CD14-positive monocyte (primary cell): Measurements from ENCODE around the gene SLC12A7. TPM values are rescaled to one million over a fixed set of nuclear protein-coding genes. Genes with fewer than 3 reads are reported as not detected.

Experiments used
- DNase-seq, 3 donors: peaks; one replicate each; pipeline ENCODE4 v3.0.0-alpha.2; 2011 to 2022
- H2AFZ ChIP-seq: 2 replicates; pipeline ENCODE4 v1.6.0; 2012; ENCODE audit warnings: mild to moderate bottlenecking, low read depth, low read length, inconsistent platforms; ENCODE audit not compliant: insufficient read depth, poor library complexity, severe bottlenecking
- H3K27ac ChIP-seq, 2 donors: 1 replicate in 1 of 2; 2 replicates in 1 of 2; pipeline ENCODE4 v1.5.1; 2012 to 2013; ENCODE audit warnings: low read length in 2 of 2, control low read depth in 1 of 2, inconsistent platforms in 1 of 2, low read depth in 1 of 2, mild to moderate bottlenecking in 1 of 2
- H3K27me3 ChIP-seq, 2 donors: one replicate each; pipeline versions ENCODE4 v1.6.0 to v1.6.1; 2011 to 2013; ENCODE audit warnings: low read length in 2 of 2; ENCODE audit not compliant: control insufficient read depth in 2 of 2, insufficient read depth in 2 of 2
- H3K36me3 ChIP-seq, 2 donors: replicated peaks in 1 of 2; 1 replicate in 1 of 2; 2 replicates in 1 of 2; pipeline versions ENCODE4 v1.5.1 to v1.6.1; 2012 to 2013; ENCODE audit warnings: low read length in 2 of 2, control low read depth in 1 of 2, inconsistent platforms in 1 of 2, mild to moderate bottlenecking in 1 of 2; ENCODE audit not compliant: insufficient read depth in 2 of 2, control insufficient read depth in 1 of 2
- H3K4me1 ChIP-seq, 2 donors: 1 replicate in 1 of 2; 2 replicates in 1 of 2; pipeline versions ENCODE4 v1.5.1 to v1.6.1; 2012 to 2013; ENCODE audit warnings: low read length in 2 of 2, control low read depth in 1 of 2, inconsistent platforms in 1 of 2, mild to moderate bottlenecking in 1 of 2, moderate library complexity in 1 of 2; ENCODE audit not compliant: insufficient read depth in 2 of 2, control insufficient read depth in 1 of 2
- H3K4me2 ChIP-seq: replicated peaks from 2 replicates; pipeline ENCODE3; 2012; ENCODE audit warnings: low read length, moderate library complexity, mild to moderate bottlenecking; ENCODE audit not compliant: poor library complexity, severe bottlenecking; ENCODE audit errors: extremely low read depth
- H3K4me3 ChIP-seq, 3 experiments: fragments of 200-600 bp in 1 of 3; sonication (generic) in 1 of 3; replicated peaks in 1 of 3; 1 replicate in 2 of 3; 2 replicates in 1 of 3; pipeline ENCODE4 v1.5.1; 2011 to 2013; ENCODE audit warnings: low read length in 3 of 3, mild to moderate bottlenecking in 3 of 3, control low read depth in 2 of 3, low read depth in 2 of 3, inconsistent platforms in 1 of 3, moderate library complexity in 1 of 3
- H3K79me2 ChIP-seq: 2 replicates; pipeline ENCODE4 v1.6.0; 2012; ENCODE audit warnings: mild to moderate bottlenecking, control low read depth, inconsistent platforms, low read length, moderate library complexity; ENCODE audit not compliant: insufficient read depth
- H3K9ac ChIP-seq: 2 replicates; pipeline ENCODE4 v1.6.0; 2017; ENCODE audit warnings: low read length, mild to moderate bottlenecking; ENCODE audit not compliant: insufficient read depth, poor library complexity, severe bottlenecking
- H3K9me3 ChIP-seq, 2 donors: replicated peaks in 1 of 2; 1 replicate in 1 of 2; 2 replicates in 1 of 2; pipeline versions ENCODE4 v1.5.1 to v1.6.1; 2012 to 2013; ENCODE audit warnings: low read length in 2 of 2, control low read depth in 1 of 2; ENCODE audit not compliant: control insufficient read depth in 1 of 2, insufficient read depth in 1 of 2
- H4K20me1 ChIP-seq: 2 replicates; pipeline ENCODE4 v1.6.0; 2012; ENCODE audit warnings: mild to moderate bottlenecking, low read length, control low read depth, moderate library complexity; ENCODE audit not compliant: insufficient read depth
- H3K27ac Mint-ChIP-seq, 7 donors: one replicate each; pipeline ENCODE4 v1.8.0; 2020; ENCODE audit warnings: mild to moderate bottlenecking in 7 of 7, mixed read lengths in 7 of 7, moderate library complexity in 6 of 7, inconsistent platforms in 2 of 7
- H3K27me3 Mint-ChIP-seq, 3 donors: one replicate each; pipeline ENCODE4 v1.8.0; 2021 to 2022; ENCODE audit warnings: low read depth in 3 of 3, mild to moderate bottlenecking in 3 of 3, mixed read lengths in 3 of 3, moderate library complexity in 3 of 3, inconsistent platforms in 1 of 3
- H3K36me3 Mint-ChIP-seq, 2 donors: one replicate each; pipeline ENCODE4 v1.8.0; 2020; ENCODE audit warnings: mixed read lengths in 2 of 2, inconsistent platforms in 1 of 2, mild to moderate bottlenecking in 1 of 2
- H3K4me1 Mint-ChIP-seq: one replicate; pipeline ENCODE4 v1.8.0; 2020; ENCODE audit warnings: mild to moderate bottlenecking, mixed read lengths
- H3K4me3 Mint-ChIP-seq, 2 donors: one replicate each; pipeline ENCODE4 v1.8.0; 2020; ENCODE audit warnings: mild to moderate bottlenecking in 2 of 2, mixed read lengths in 2 of 2, moderate library complexity in 1 of 2
- H3K9me3 Mint-ChIP-seq, 7 donors: one replicate each; pipeline ENCODE4 v1.8.0; 2020 to 2022; ENCODE audit warnings: mixed read lengths in 7 of 7, mild to moderate bottlenecking in 6 of 7, moderate library complexity in 6 of 7, inconsistent platforms in 2 of 7
- CTCF ChIP-seq: fragments of 200-600 bp; IDR thresholded peaks from one replicate; pipeline ENCODE4 v1.8.0; 2022; ENCODE audit warnings: antibody characterized with exemption, mild to moderate bottlenecking
- WGBS: methylation state at CpG from one replicate; pipeline ENCODE4 v1.1.5; 2013; ENCODE audit warnings: missing lambda C conversion rate; ENCODE audit not compliant: insufficient coverage; 5-methylcytosine and 5-hydroxymethylcytosine counted together
- intact Hi-C, 2 donors: fragments of 100-400 bp; cut with micrococcal nuclease; formaldehyde crosslinking; loops; one replicate each; pipeline versions ENCODE4 v1.15.0 to v1.15.1; 2023
- polyA plus RNA-seq, 3 donors: library from polyadenylated mRNA; depleted of rRNA in 1 of 3; unstranded in 2 of 3; stranded (reverse) in 1 of 3; fragments of 300-500 nt in 2 of 3; fragments of >200 nt in 1 of 3; fragmentation: Illumina TruSeq in 2 of 3; gene quantifications; 1 replicate in 2 of 3; 2 replicates in 1 of 3; pipeline ENCODE4 v1.2.3, GENCODE V29; 2012 to 2021

SLC12A7 gene
- polyA plus RNA-seq, 3 donors, result 8.2 to 31.2 (median 12.5) TPM

GRCh38 chr5:1133108-1133507, 21.2 kb upstream of the SLC12A7 start:
- peaks cover 27 to 30% of the 10 kb centered on the region in 2 donors for H3K4me1 ChIP-seq

GRCh38 chr5:1132570-1132969, 20.7 kb upstream of the SLC12A7 start:
- H3K4me3 Mint-ChIP-seq, result no peak overlapping the region

More at GRCh38 chr5:1133108-1133507, 21.2 kb upstream of the SLC12A7 start:
- H4K20me1 ChIP-seq, result no peaks in the 10 kb centered on the region
- no peaks in the 10 kb centered on the region for H3K27me3 ChIP-seq
- H3K9me3 ChIP-seq, result peaks cover under 1% of the 10 kb centered on the region in 2 donors
- intact Hi-C loops, result no loop called here
- 89% methylated on average over 3 of the region's 9 CpGs for WGBS
- H3K9me3 Mint-ChIP-seq, result peaks cover under 1 to 7% (median 2%) of the 10 kb centered on the region in 7 donors
- peaks cover under 1 to 5% (median 3%) of the 10 kb centered on the region in 3 donors for H3K27me3 Mint-ChIP-seq
- no peak for DNase-seq
- no peaks in the 10 kb centered on the region for H3K79me2 ChIP-seq
- H3K4me3 Mint-ChIP-seq, result no peak overlapping the region
- H3K36me3 ChIP-seq, result no peaks in the 10 kb centered on the region
- no peak overlapping the region for H3K4me3 ChIP-seq
- no peaks in the 10 kb centered on the region for H3K36me3 Mint-ChIP-seq
- TF ChIP-seq CTCF, result no peak
- H3K9ac ChIP-seq, result no peak overlapping the region
- H3K27ac Mint-ChIP-seq, result no peak overlapping the region
- H3K27ac ChIP-seq, result no peak overlapping the region
- H2AFZ ChIP-seq, result no peak overlapping the region
- no peak overlapping the region for H3K4me2 ChIP-seq
- H3K4me1 Mint-ChIP-seq, result peaks cover 40% of the 10 kb centered on the region

More at GRCh38 chr5:1132570-1132969, 20.7 kb upstream of the SLC12A7 start:
- H3K4me1 ChIP-seq, result peaks cover 23 to 25% of the 10 kb centered on the region in 2 donors
- H3K9me3 ChIP-seq, result no peaks in the 10 kb centered on the region
- Mint-ChIP-seq H3K4me1 (peaks cover 35% of the 10 kb centered on the region), H3K27ac (peak overlapping the region in 1 of 7 donors; percentile 49), H3K36me3 (no peaks in the 10 kb centered on the region), H3K9me3 (peaks cover 0 to 7% (median 0%) of the 10 kb centered on the region in 7 donors), H3K27me3 (peaks cover 6 to 10% (median 7%) of the 10 kb centered on the region in 3 donors)
- H3K79me2 ChIP-seq, result no peaks in the 10 kb centered on the region
- no peak overlapping the region for H3K4me3 ChIP-seq
- no peaks in the 10 kb centered on the region for H3K27me3 ChIP-seq
- DNase-seq, result no peak
- intact Hi-C loops, result no loop called here
- no peak overlapping the region for H3K4me2 ChIP-seq
- H4K20me1 ChIP-seq, result no peaks in the 10 kb centered on the region
- H3K27ac ChIP-seq, result no peak overlapping the region
- H3K36me3 ChIP-seq, result no peaks in the 10 kb centered on the region
- no peak for TF ChIP-seq CTCF
- 100% methylated on average over 4 of the region's 8 CpGs for WGBS
- no peak overlapping the region for H3K9ac ChIP-seq
- no peak overlapping the region for H2AFZ ChIP-seq
